HS-5 (cell line): ENCODE results near the gene CDADC1.

Experiments used
- DNase-seq: peaks from one replicate; pipeline ENCODE4 v3.0.0-alpha.2; 2012; ENCODE audit warnings: low read depth

Gene CDADC1

DNA sequence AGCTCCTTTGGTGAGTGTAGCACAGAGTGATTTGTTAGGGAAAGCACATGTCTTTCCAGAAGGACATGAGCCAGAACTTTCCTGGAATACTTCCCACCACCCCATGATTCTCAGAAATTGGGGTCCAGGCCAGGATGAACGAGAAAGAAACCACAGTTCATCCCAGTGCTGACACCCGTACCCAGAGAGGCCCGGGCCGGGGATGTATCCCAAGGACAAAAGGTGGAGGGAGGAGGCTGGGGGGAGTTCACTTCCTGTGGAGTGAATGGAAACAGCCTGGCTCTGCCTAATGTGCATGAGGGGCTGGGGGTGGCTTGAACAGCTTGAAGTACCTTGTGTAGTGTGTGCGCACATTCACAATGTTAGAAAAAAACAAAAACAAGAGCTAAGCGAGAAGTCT, 47.5 kb downstream of the CDADC1 start:
- no peak for DNase-seq

- no peak for DNase-seq
These were observed 48.9 kb downstream of the CDADC1 start for GRCh38 chr13:49296659-49297058.

DNA sequence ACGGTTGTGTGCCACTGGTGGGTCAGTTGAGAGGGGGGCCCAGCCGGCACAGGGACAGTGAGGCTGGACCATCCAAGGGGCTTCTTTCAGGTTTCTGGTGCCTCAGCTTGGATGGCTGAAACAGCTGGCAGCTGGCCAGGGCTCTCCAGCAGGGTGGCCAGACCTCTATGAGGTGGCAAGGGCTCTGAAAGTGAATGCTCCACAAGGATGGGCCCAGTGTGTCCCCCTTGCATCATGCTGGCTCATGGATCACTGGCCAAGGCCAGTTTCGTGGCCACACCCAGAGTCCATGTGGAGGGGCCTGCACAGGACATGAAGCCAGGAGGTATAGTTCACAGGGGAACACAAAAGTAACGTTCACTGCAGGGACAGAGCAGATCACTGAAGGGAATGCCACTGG, 49.6 kb downstream of the CDADC1 start:
- no peak for DNase-seq

DNA sequence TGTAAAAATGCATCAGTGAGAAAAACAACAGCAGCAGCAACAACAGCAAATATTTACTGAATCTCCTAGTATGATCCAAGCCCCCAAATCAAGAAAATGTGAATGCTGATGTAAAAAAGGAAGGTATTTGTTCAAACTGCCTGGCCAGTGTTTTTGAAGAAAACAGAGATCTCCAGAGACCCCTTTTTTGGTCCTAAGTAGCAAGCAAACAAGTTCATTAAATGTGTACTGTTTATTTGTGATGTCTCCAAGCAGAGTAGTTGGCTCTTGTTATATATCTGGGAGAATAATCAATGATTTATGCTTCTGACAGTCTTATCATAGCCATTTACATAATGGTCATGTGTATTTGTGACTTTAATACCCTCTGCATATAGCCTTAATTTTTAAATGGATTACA, 50.7 kb downstream of the CDADC1 start:
- no peak for DNase-seq

GRCh38 chr13:49298903-49299605, 51.3 kb downstream of the CDADC1 start:
- DNase-seq: no peak

- DNase-seq: no peak
These were observed 52.6 kb downstream of the CDADC1 start for GRCh38 chr13:49300276-49300675.

GRCh38 chr13:49300739-49301589, 53.2 kb downstream of the CDADC1 start:
- no peak for DNase-seq

- no peak for DNase-seq
These were observed 54.5 kb downstream of the CDADC1 start for GRCh38 chr13:49302222-49302621.

DNA sequence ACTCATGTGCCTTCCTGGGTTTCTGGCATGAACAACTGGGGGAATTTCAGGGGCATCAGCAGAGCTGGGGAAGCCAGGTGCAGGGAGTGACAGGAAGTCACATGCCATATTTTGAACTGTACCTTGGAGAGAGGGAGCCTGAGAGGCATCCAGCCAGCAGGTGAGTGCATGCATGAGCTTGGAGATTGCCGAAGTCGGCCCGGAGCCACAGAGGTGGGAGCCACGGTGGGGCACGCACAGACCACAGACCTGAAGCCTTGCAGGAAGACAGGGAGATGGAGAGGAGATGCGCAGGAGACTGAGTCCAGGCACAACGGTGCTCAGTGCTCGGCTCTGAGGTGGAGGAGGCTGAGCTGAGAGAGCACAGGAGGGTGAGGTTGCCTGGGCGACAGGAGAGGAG, 55.1 kb downstream of the CDADC1 start:
- DNase-seq: no peak

- DNase-seq: no peak
These were observed 56.0 kb downstream of the CDADC1 start for GRCh38 chr13:49303533-49304252.

GRCh38 chr13:49304356-49304755, 56.6 kb downstream of the CDADC1 start:
- no peak for DNase-seq

DNA sequence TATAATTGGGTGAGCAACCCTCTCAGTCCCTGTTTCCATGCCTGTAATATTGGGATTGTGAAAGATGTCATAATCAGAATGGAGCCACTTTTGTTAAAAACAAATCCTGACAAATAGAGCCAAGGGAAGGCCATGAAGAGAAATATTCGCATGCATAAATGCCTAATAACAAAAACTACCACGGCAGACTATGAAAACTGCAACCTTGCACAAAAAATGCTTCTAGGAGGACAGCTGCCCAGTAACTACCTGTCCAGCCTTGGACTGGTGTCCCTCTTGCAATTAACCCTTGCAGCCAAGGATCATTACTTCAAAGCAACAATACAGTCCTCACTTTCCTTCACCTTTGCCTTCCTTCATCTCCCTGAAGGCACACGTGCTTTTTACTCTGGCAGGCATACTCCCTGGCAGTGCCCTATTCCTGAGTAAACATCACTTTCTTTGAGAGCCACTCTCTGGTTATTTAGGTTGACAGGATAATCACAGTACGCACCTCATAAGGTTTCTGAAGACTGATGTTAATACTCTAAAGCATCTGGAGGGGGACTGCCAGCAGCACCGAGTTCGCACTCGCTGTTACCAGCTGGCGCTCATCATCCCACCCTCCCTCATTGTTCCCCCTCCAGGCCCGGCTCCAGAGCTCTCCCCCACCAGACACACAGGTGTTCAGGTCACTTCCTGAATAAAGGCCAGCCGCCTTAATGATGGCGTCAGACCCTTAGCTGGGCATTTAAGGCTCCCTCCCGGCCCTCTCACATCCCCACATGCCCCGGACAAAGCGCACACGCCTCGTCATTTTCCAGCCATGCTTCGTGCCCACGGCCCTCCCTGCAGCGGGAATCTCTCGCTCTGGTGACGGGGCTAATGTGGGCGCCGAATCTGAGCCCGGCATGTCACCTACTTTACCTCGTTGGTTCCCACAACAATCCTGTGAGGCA, 57.3 kb downstream of the CDADC1 start:
- DNase-seq: no peak

- DNase-seq: no peak
These were observed 58.2 kb downstream of the CDADC1 start for GRCh38 chr13:49305792-49306425.

GRCh38 chr13:49307365-49307764, 59.6 kb downstream of the CDADC1 start:
- no peak for DNase-seq

- DNase-seq: no peak
These were observed 60.6 kb downstream of the CDADC1 start for GRCh38 chr13:49308097-49308875.

DNA sequence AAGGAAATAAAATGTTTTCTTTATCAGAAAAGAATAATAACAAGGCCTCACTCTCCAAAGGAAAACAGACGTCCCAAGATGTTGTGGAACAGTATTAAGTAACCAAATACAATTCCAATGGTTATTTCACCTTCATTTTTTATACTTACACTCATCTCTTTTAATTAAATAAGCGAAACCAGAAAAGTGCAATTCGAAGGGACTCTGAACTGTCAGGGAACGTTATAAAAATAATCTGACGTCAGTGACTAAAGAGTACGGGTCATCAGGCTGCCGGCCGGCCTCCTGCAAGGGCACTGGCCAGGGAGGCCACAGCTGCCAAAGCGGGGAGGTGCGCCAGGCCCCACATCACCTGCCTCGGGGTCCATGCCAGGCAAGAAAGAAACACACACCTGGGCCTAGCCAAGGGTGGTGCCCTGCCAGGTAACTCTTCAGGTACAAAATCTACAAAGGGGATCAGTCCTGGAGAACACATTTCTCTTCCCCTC, 61.2 kb downstream of the CDADC1 start:
- DNase-seq: no peak

DNA sequence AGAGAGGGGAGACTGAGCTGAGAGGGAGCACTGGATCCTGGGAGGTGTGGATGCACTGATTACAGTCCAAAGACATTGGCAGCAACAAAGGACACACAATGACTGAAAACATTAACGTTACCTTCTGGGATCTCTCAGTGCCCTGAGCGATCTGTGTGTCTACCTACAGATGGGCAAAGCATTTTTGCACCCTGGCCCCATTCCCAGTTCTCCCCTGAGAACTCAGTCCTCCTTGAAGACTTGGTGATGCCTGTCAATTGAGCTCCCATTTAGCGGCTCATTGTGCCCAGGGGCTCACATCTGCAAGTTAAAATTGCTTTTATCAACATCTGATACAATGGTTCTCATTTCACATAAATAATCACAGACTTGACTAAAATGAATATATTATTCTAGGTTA, 62.5 kb downstream of the CDADC1 start:
- no peak for DNase-seq

- DNase-seq: no peak
These were observed 64.1 kb downstream of the CDADC1 start for GRCh38 chr13:49311816-49312215.

- no peak for DNase-seq
These were observed 66.7 kb downstream of the CDADC1 start for GRCh38 chr13:49314344-49314882.

DNA sequence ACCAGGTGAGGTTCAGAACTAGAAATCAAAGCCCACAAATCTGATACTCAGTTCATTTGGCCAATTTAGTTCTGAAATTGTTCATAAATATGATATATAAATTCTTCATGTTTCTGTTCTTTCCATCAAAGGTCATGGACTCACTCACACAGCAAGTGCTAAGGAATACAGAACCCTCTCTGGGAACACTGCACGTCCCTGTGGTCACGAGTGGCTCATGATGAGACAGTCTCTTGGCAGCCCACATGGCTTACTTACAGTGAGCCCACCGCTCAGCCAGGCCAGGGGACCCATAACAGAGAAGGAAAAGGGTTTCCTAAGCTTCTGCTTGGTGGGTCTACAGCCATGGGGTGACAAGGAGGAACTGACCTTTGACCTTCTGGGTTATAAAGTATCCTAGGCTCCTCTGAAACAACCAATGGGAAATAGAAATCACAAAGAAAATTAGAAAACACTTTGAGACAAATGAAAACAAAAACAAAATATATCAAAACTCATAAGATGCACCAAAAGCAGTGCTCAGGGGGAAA, 67.4 kb downstream of the CDADC1 start:
- DNase-seq: no peak
